Endodermal cell (in vitro differentiated cells): ENCODE results near the gene HIBADH. TPM values are rescaled to one million over a fixed set of nuclear protein-coding genes. Genes with fewer than 3 reads are reported as not detected.
A peak's percentile ranks its signal among the peaks of the same experiment; 100 is the strongest.

Experiments used
- DNase-seq: peaks from one replicate; pipeline ENCODE4 v3.0.0-alpha.2; 2017
- H3K27ac ChIP-seq: 2 replicates; pipeline ENCODE4 v1.5.1; 2013; ENCODE audit warnings: mild to moderate bottlenecking, low read depth, low read length, moderate library complexity
- H3K27me3 ChIP-seq: 2 replicates; pipeline ENCODE4 v1.6.1; 2013; ENCODE audit warnings: mild to moderate bottlenecking, low read length, moderate library complexity; ENCODE audit not compliant: insufficient read depth, control insufficient read depth, poor library complexity, severe bottlenecking
- H3K36me3 ChIP-seq: 2 replicates; pipeline ENCODE4 v1.7.0; 2013; ENCODE audit warnings: mild to moderate bottlenecking, low read length, moderate library complexity; ENCODE audit not compliant: control insufficient read depth, insufficient read depth
- H3K4me1 ChIP-seq: one replicate; pipeline ENCODE4 v1.7.0; 2013; ENCODE audit warnings: low read length; ENCODE audit not compliant: control insufficient read depth, insufficient read depth
- H3K4me3 ChIP-seq: 2 replicates; pipeline ENCODE4 v1.5.1; 2013; ENCODE audit warnings: mild to moderate bottlenecking, low read length, moderate library complexity
- H3K9ac ChIP-seq: 2 replicates; pipeline ENCODE4 v1.6.1; 2013; ENCODE audit warnings: mild to moderate bottlenecking, low read length, moderate library complexity; ENCODE audit not compliant: poor library complexity, severe bottlenecking; ENCODE audit errors: extremely low read depth
- H3K9me3 ChIP-seq: 2 replicates; pipeline ENCODE4 v1.6.1; 2013; ENCODE audit warnings: mild to moderate bottlenecking, low read length, moderate library complexity; ENCODE audit not compliant: control insufficient read depth
- H3K27ac Mint-ChIP-seq: 2 replicates; pipeline ENCODE4 v1.8.0; 2020; ENCODE audit warnings: mixed read lengths
- H3K27me3 Mint-ChIP-seq: 2 replicates; pipeline ENCODE4 v1.8.0; 2021; ENCODE audit warnings: mild to moderate bottlenecking, mixed read lengths; ENCODE audit not compliant: insufficient read depth
- H3K36me3 Mint-ChIP-seq: 2 replicates; pipeline ENCODE4 v1.8.0; 2020; ENCODE audit warnings: low read depth, mixed read lengths
- H3K4me1 Mint-ChIP-seq: 2 replicates; pipeline ENCODE4 v1.8.0; 2020; ENCODE audit warnings: mixed read lengths
- H3K4me3 Mint-ChIP-seq: 2 replicates; pipeline ENCODE4 v1.8.0; 2020; ENCODE audit warnings: mild to moderate bottlenecking, moderate library complexity, mixed read lengths
- H3K9me3 Mint-ChIP-seq: 2 replicates; pipeline ENCODE4 v1.8.0; 2020; ENCODE audit warnings: mild to moderate bottlenecking, mixed read lengths
- WGBS, 2 experiments: methylation state at CpG; one replicate each; pipeline versions ENCODE4 v1.1.5 to v1.1.7; 2013; ENCODE audit warnings: missing lambda C conversion rate in 2 of 2, mixed read lengths in 1 of 2; ENCODE audit not compliant: insufficient coverage in 1 of 2, insufficient read length in 1 of 2; 5-methylcytosine and 5-hydroxymethylcytosine counted together
- total RNA-seq, 2 donors: library from RNA; stranded (reverse); fragmentation: NEBNext Ultra II Directional in 1 of 2; extraction: Animal tissue kit (Norgen Biotek cat#: 25700) in 1 of 2; gene quantifications; 2 replicates in 1 of 2; 3 replicates in 1 of 2; pipeline ENCODE4 v1.2.1, GENCODE V29; 2021
- TF ChIP-seq, protein P1 (sequence below): fragments of 200-600 bp; sonication (generic); conservative IDR thresholded peaks from 2 replicates; pipeline ENCODE4 v1.5.0; 2021; ENCODE audit warnings: antibody characterized with exemption, mild to moderate bottlenecking

HIBADH gene
- total RNA-seq, 2 donors from 2014 or later = 48.3 to 78.1 TPM

DNA sequence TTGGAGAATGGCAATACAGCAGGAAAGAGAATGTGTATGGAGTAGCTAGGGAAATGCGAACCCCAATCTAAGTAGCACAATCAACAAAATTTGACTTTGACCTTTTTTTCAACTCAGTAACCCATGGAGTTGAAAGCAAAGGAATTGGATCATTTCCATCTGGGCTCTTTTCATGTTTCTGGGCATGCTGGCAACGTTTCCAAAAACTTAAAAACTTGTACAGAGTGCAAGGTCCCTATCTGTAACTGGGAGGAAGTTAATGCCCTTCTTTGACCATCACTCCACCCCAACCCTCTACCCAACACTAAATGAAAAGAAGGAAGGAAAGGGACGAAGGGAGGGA, 1.3 kb upstream of the HIBADH start:
- H3K27me3 ChIP-seq = no peaks in the 10 kb centered on the region
- no peak overlapping the region for H3K27ac ChIP-seq
- Mint-ChIP-seq H3K27ac (no peak overlapping the region), H3K9me3 (peaks cover 2% of the 10 kb centered on the region), H3K27me3 (no peaks in the 10 kb centered on the region), H3K4me3 (peak overlapping the region; percentile 89), H3K36me3 (peaks cover 15% of the 10 kb centered on the region), H3K4me1 (peaks cover 11% of the 10 kb centered on the region)
- no peak overlapping the region for H3K4me3 ChIP-seq
- WGBS, 2 experiments = 88% methylated on average over 2 of the region's 3 CpGs; no CpG with 5 or more reads in 1 of the 2 experiments
- H3K4me1 ChIP-seq = no peaks in the 10 kb centered on the region
- TF ChIP-seq, protein P1, sequence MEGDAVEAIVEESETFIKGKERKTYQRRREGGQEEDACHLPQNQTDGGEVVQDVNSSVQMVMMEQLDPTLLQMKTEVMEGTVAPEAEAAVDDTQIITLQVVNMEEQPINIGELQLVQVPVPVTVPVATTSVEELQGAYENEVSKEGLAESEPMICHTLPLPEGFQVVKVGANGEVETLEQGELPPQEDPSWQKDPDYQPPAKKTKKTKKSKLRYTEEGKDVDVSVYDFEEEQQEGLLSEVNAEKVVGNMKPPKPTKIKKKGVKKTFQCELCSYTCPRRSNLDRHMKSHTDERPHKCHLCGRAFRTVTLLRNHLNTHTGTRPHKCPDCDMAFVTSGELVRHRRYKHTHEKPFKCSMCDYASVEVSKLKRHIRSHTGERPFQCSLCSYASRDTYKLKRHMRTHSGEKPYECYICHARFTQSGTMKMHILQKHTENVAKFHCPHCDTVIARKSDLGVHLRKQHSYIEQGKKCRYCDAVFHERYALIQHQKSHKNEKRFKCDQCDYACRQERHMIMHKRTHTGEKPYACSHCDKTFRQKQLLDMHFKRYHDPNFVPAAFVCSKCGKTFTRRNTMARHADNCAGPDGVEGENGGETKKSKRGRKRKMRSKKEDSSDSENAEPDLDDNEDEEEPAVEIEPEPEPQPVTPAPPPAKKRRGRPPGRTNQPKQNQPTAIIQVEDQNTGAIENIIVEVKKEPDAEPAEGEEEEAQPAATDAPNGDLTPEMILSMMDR = no peak
- no peak for DNase-seq
- H3K9ac ChIP-seq = no peak overlapping the region
- H3K36me3 ChIP-seq = peaks cover 3% of the 10 kb centered on the region
- H3K9me3 ChIP-seq = no peaks in the 10 kb centered on the region

DNA sequence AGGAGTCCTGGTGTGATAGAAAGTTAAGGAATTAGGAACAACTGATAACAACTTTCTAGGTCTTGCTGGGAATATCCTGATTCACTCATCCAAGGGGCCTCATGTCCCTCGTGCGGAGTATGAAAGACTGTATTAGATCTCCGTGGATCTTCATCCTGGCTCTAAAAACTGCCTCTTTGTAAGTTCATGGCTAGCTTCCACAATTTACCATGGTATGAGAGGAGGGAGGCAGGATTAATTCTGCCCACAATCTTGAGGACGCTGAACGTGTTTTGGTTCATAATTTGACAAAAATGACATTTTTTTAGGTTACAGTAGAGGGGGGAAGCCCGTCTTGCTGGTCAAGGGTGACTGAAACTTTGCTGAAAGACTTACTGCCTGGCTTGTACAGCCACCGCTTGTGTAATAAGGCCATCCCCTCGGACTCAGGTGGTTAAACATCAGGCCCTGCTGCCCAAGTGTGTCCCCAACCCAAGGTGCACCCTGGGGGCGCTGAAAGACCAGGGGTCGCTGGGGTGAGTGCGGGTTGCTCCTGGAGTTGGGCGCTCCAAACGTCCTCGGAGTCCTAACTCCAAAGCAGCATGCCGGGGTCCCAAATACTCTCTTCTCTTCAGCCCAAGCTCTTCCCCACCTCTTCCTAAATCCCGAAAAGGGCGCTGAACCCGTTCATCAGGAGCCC, 733 bp downstream of the HIBADH start:
- peak overlapping the region; percentile 89 for H3K4me3 Mint-ChIP-seq
- 11 to 15% methylated on average over 8 to 18 of the region's 18 CpGs for WGBS, 2 experiments
- peak; percentile 82 for DNase-seq

DNA sequence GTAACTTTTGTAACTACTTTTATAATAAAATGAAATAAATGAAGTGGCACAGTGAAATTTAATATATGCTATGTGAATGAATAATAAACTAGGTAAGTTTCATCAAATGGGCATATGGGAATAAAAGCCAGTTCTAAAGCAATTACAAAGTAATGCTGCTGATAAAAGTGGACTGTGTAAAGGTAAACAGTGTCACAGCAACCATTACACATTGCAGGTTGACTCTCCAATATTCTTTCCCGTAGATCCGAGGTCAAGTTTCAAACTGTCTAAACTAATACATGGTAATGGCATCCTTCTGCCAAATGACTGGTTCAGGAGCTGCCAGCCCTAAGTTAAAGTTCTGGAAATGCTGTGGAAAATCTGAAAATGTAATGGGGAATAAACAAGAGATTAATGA, 6.0 kb downstream of the HIBADH start:
- Histone ChIP-seq H3K36me3 (peaks cover 3% of the 10 kb centered on the region), H3K4me1 (no peaks in the 10 kb centered on the region), H3K27me3 (no peaks in the 10 kb centered on the region), H3K4me3 (no peak overlapping the region), H3K27ac (no peak overlapping the region), H3K9ac (no peak overlapping the region), H3K9me3 (no peaks in the 10 kb centered on the region)
- Mint-ChIP-seq H3K36me3 (peaks cover 29% of the 10 kb centered on the region), H3K4me1 (peaks cover 9% of the 10 kb centered on the region), H3K9me3 (no peaks in the 10 kb centered on the region), H3K4me3 (no peak overlapping the region), H3K27me3 (no peaks in the 10 kb centered on the region), H3K27ac (no peak overlapping the region)
- no peak for DNase-seq
- TF ChIP-seq, protein P1 = no peak
- 88 to 94% methylated on average over 2 of the region's 2 CpGs for WGBS, 2 experiments

More for the DNA sequence above, 733 bp downstream of the HIBADH start:
- no peaks in the 10 kb centered on the region for H3K9me3 ChIP-seq
- no peaks in the 10 kb centered on the region for H3K4me1 ChIP-seq
- Mint-ChIP-seq H3K9me3 (no peaks in the 10 kb centered on the region), H3K4me1 (peaks cover 9% of the 10 kb centered on the region), H3K27ac (peak overlapping the region; percentile 92), H3K27me3 (no peaks in the 10 kb centered on the region), H3K36me3 (peaks cover 19% of the 10 kb centered on the region)
- peaks cover 3% of the 10 kb centered on the region for H3K36me3 ChIP-seq
- H3K27ac ChIP-seq = peak overlapping the region; percentile 48
- H3K9ac ChIP-seq = peak overlapping the region; percentile 79
- peak overlapping the region; percentile 91 for H3K4me3 ChIP-seq
- TF ChIP-seq, protein P1 = no peak
- no peaks in the 10 kb centered on the region for H3K27me3 ChIP-seq
